GM12891 (cell line): ENCODE results near the gene SMIM5.

Experiments used
- POLR2A ChIP-seq: IDR thresholded peaks from 2 replicates; pipeline ENCODE4 v1.6.1; 2011; ENCODE audit warnings: low read depth, low read length, control low read depth
- POLR2AphosphoS5 ChIP-seq: IDR thresholded peaks from 2 replicates; pipeline ENCODE4 v1.6.1; 2011; ENCODE audit warnings: low read depth, low read length, control low read depth

GRCh38 chr17:75661531-75661930 is 28.3 kb downstream of the SMIM5 start:
- TF ChIP-seq POLR2A (no peak), POLR2AphosphoS5 (no peak)
